Activated CD4-positive, alpha-beta T cell treated with anti-CD3 and anti-CD28 coated beads, Interleukin-2, amount 50 U/mL, for 24 hours (primary cell): ENCODE data around the gene ABCB11.
"Not testable (repeated sequence)": the region's sequence is repeated elsewhere in the genome, so short reads cannot be mapped to it uniquely, and the experiment has no call there.

ENCODE experiments used
- DNase-seq, 2 donors: peaks; one replicate each; pipeline ENCODE4 v3.0.0-alpha.2; 2020; ENCODE audit warnings: low read depth in 1 of 2, low spot score in 1 of 2

ABCB11 gene

DNA sequence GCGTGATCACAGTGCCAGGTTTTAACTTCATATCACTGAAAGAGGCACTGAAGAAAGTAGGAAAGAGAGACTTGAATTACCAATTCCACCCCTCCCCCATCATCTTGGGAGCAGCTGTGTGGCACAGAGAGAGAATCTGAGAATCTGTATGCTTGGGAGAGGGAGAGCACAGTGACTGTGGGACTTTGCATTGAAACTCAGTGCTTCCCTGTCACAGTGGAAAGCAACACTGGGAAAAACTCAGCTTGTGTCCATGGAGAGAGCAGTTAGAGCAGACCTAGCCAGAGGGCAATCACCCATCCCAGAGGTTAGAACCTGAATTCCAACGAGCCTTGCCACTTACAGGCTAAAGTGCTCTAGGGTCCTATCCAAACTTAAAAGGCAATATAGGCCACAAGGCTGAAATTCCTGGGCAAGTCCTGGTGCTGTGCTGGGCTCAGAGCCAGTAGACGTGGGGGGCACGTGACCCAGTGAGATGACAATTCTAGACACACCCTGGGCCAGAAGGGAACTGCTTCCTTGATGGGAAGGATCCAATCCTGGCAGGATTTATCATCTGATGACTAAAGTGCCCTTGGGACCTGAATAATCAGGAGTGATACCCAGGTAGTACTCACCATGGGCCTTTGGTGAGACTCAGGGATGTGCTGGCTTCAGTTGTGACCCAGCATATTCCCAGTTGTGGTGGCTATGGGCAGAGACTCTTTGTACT lies 15.5 kb upstream of the ABCB11 start:
- no peak for DNase-seq

DNA sequence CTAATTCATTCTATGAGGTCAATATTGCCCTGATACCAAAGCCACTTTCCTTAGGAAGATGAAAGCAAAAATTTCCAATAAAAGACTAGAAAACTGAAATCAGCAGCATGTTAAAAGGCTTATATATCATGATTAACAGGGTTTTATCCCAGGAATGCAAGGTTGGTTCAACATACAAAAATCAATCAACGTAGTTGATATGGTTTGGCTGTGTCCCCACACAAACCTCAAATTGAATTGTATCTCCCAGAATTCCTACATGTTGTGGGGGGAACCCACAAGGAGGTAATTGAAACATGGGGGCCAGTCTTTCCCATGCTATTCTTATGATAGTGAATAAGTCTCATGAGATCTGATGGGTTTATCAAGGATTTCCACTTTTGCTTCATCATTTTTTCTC lies 11.7 kb upstream of the ABCB11 start:
- no peak for DNase-seq

DNA sequence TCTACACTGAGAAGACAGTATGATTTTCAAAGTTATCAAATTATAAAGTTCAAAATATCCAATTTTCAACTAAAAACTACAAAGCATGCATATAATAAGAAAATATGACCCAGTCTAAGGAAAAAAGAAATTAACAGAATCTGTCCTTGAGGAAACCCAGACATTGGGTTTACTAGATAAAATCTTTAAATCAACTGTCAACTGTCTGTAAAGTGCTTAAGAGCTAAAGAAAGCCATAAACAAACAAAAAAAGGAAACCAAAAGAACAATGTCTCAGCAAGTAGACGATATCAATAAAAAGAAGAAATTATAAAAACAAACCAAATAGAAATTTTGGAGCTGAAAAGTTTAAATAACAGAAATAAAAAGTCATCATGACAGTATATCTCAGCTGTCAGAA lies 10.5 kb upstream of the ABCB11 start:
- DNase-seq: no peak

DNA sequence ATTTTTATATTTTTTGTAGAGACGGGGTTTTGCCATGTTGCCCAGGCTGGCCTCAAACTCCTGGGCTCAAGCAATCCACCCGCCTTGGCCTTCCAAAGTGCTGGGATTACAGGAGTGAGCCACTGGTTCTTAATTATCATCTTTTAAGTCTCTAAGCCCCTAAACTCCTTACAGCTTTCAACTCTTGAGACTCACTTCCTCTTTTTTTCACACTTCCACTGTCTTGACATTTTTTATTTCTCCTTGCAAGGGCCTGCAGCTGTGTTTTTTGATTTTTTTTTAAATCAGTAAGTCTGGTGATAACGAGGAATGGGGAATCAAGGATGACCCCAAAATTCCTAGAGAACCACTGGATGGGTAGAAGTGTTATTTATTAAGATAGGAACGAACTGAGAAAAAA lies 8.6 kb upstream of the ABCB11 start:
- no peak for DNase-seq

DNA sequence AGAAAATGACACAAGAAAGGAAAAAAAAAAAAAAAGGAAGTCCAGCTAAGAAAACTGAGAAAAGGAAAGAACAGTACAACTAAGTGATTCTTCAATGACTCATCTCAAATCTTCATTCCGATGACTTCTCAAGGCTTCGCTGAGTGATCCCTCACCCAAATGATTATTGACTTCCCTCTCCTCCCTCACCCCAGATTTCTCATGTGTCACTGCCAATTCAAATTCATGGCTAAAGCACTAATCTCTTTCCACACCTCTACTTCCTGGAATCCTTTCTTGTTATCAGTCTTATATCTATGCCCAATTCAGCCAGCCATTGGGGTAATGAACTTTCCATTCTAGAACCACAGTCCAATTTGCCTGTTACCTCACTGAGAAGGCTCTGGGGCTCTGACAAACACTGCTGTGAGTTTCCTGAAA lies 7.2 kb upstream of the ABCB11 start:
- DNase-seq: no peak

DNA sequence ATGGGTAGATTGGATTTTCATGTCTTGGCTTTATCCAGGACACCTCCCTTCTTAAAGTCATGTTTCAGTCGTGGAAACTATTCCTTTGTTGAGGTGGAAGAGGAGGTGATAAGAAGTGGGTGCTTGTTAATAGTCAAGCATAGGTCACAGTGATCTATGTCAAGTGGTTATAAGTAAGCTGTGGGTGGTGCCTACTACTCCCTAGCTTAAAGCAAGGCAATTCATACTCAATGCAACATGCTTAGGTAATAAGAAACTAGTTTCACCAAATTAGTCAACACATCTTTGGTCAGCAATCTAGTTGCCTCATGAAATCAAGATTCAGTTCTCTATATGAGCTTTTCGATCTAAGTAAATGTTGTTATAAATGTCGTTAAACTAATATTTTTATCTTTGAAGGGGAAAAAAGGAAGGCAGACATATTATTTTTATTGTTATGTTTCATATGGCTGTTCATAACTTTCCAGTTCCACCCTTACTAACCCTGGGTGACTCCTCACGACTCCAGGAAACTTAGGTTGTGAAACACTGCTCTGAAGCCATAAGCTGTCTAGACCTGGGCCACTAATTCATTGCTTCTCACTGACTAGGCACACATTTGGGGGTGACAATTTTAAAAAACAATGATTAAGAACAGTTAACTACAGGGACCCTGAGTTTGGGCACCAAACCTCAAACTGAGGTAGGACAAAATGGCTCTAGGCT lies 5.8 kb upstream of the ABCB11 start:
- DNase-seq: no peak

DNA sequence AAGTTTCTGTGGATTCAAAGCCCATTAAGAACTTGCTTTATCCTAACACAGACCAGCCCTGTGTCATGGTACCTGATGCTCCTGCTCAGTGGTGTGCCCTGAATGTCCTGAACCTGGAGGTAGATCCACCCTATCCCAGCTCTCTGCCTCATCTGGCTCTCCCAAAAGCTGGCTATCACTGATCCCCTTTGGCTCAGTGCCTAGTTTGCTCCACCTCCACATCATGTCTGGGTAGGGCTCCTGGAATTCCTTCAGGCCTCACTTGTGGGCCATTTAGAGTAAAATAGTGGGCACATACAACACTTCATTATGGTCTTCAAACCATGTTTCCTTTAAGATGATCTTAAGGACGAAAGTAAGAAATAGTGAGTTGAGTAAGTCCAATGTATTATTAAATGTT lies 4.8 kb upstream of the ABCB11 start:
- no peak for DNase-seq

DNA sequence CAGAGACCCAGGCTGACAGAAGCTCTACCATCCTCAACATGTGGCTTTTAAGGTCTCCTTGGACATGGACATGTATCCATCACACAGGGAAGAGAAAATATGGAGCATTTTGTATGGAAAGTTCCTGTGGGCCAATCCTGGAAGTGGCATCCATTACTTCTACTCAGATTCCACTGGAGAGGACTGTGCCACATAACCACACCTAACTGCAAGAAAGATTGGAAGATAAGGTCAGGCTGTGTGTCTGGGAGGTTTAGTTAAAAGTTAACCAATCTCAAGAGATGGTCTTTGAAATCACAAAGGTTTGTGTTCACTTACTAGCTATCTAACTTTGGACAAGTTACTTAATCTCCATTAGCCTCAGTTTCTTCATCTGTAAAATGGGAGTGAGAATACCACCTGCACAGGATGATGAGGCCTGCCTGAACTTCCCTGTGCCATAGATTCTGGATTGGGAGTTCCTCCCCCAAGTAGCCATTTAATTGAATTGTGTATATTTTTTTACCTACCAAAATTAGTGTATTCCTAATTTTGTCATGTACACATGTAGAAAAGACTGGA lies 3.9 kb upstream of the ABCB11 start:
- no peak for DNase-seq

DNA sequence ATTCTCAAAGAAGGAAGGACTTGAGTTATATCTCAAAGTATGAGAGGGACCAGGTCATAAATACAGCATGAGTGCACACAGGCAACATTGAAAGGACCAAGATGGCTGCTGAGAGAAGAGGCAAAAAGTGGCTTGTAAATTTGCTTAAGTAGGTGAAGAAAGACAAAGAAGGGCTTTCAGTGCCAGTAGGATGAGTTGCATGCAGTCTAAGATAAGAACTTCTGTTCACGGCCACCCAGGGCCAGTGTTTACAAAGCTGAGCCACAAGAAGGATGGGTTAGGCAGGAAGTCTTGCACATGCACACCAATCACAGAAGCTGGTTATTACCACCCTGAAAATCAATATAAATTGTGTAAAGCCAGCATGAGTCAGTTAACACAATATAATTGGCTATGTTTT lies 3.1 kb upstream of the ABCB11 start:
- no peak for DNase-seq

DNA sequence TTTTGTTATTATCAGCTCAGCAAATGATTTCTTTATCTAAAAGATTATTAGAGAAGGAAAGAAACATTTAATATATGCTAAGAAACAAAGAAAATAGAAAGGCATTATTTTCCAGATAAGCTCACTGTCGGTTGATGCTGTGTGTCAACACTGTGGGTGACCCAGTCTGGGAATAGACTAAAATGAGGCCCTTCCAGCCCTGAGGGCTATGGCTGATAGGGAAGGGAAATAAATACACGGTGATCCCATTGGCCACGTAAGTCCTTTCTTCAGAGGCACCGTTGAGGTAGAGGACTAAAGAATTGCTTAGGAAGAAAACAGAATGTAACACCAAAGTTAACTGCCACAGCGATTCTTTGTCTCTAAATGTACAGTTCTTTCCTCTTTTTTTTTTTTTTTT lies 1.8 kb downstream of the ABCB11 start:
- no peak for DNase-seq

DNA sequence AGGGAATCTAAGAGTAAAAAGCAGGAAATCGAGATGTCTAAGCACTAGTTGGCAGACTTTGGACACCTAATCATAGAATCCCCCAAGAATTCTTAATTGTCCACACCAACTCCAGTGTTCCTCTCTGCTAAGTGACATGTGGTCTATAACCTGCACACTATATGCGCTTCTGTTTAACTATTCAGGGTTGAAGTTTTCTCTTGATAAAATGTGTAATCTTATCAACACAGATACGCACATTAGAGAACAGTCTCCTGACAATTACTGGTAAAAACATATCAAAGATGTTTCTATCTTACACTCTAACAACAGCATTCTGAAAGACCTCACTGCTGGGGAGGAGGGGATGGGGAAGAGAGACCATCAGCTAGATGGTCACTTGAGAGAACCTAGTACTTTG lies 3.9 kb downstream of the ABCB11 start:
- DNase-seq: no peak

DNA sequence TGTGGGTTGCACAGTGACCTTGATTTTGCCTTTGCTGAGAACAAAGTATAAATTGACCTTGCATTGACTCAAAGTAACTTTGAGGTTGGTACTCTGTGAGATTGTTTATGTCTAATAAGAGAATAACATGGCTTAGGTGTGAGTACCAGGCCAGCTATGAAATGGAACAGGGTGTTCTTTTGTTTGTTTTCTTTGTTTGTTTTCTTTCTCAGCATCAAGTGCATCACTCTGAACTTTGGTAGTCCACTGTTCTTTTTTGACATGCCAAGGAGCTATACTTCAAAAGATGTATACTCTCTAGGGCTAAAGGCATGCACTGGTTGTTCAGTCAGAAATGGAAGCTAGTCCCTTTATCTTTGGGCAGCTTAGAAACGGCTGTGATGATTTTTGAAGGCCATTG lies 5.1 kb downstream of the ABCB11 start:
- no peak for DNase-seq

DNA sequence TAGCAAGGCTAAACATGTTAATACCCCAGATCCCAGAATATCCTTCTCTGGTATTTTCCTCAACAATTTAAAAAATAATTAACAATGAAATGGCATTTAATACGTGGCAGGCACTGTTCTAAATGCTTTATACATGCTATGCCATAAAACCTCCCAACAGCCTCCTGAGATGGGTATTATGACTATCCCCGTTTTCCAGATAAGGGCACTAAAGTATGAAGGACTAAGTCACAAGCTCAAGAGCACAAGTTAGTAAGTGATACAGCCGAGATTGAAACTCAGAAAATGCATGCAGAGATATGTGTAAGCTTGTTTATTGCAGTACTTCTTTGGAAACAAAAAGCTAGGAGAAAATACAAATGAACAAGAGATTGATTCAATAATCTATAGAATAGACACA lies 8.0 kb downstream of the ABCB11 start:
- no peak for DNase-seq

DNA sequence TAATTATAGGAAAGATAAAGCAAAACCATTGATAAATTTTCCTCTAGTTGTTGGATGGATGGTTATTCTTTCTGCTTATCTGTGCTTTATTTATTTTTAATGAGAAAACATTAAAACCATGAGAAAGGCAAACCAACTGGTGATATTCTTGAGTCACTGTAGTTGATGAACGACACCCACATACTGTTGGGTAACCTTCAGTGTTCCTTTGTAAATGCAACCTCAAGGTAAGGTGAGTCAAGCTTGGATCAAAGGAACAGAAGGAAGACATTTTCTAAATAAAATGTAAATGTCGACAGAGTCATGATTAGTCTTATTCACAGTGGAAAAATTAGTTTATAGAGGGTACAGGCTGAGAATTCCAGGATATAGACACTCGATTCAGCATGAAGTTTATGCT lies 12.7 kb downstream of the ABCB11 start:
- no peak for DNase-seq

DNA sequence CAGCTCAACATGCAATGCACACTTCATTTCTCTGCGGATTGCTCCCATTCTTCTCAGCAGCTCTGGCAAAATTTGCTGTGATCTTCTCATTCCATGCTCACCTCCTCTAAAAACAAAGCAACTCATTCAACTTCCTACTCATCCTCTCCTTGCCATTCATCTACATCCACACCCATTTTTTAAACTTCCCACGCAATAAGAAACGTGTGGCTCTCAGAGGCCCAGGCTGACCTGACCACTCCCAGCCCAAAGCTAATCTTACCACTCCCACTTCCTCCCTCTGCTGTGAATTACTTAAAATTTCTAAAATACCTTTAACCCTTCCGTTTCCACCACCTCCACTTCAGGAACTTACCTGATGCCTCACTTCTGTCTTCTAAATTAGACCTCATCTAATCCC lies 15.2 kb downstream of the ABCB11 start:
- no peak for DNase-seq

DNA sequence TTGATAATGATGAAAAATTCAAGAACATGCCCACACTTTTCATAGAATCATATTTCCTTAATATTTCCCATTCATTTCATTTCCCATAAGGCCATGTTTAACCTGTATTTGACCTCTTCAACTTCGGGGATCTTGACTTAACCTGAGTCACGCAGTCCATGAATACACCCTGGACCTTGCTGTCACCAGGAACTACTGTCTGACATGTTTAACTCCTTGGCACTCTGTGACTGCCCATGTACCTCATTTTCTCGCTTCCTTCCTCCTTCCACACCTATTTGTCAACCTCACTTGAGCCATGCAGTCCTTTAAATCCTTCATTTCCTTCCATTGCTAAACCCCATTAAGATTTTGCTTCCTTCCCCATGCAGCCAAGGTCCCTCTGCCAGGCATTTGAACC lies 16.3 kb downstream of the ABCB11 start:
- no peak for DNase-seq

DNA sequence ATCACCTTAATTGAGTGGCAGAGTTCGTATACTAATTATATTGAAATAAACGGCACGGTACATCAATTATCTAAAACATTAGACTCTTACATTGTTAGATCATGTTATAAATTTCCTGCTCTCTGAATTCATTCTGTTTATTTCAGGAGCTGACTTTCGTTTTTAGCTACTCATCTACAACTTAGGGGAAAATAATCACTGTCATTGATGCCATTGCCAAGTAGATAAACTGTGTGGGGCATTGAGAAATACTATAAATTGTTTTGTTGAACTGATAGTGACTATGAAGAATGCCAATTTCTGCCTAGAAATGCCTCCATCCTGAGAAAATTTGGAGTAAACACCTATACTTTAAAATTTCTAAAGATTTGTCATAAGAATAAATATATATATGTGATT lies 17.5 kb downstream of the ABCB11 start:
- no peak for DNase-seq

DNA sequence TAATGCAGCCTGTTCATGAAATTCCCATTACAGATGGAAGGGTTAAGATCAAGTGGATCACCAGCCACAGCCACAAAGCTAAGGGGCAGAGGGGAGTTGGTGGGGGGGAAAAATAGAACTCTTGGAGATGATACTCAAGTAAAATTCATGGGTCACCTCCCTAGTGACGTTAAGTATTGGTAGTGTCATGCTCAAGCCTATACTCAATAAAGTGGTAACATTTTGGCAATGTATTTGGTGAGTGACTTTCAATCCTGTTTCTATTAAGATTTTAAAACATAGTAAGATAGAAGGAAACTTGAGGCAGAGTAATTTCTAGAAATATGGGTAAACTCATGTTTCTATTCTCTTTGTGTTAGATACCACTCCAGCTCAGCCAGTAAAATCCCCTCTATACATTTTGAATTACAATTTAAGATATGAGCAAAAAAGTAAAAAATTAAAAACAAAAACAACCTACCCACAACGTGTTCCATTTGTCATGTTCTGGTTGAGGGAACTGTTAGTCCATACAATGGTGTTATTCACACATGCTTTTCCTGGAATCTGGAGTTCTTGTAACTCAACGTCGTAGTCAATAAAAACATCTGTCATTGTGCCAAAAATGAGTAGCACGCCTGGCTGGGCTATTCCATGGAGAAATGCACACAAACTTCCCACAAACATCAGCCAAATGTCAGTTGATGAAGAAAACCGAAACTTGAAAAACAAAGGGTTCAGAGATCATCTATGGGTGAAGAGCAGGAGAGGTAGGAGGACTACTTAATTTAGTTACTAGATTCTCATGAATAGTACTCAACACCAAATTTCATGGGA lies 18.1 kb downstream of the ABCB11 start:
- DNase-seq: no peak

DNA sequence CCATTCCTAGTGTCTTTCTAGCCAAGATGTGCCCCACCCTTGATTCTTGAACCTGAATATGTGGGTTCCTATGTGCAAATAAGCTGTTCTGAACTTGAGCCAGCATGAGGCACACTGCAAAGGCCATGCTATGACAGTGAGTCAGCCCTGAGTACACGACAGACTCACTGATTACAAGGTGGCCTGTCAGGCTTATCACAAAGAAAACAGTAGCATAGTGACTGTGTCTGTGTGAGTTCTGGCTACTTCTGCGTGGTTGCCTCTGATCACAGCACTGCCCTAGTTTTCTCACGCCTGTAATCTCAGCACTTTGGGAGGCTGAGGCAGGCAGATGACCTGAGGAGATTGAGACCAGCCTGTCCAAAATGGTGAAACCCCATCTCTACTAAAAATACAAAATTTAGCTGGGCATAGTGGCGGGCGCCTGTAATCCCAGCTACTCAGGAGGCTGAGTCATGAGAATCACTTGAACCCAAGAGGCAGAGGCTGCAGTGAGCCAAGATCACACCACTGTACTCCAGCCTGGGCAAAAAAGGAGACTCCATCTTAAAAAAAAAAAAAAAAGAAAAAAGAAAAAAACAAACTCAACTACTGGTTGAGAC lies 18.8 kb downstream of the ABCB11 start:
- not testable (repeated sequence) for DNase-seq

DNA sequence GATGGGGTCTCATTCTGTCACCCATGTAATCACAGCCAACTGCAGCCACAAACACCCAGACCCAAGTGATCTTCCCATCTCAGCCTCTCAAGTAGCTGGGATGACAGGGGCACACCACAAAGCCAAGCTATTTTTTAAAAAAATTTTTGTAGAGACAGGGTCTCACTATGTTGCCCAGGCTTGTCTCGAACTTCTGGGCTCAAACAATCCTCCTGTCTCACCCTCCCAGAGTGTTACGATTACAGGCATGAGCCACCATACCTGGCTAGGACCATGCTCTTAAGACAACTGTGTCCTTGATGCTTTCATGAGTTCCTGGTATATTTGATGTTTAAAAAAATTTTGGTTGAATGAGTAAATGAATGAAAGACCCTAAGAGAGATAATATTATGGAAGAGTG lies 19.4 kb downstream of the ABCB11 start:
- DNase-seq: no peak

DNA sequence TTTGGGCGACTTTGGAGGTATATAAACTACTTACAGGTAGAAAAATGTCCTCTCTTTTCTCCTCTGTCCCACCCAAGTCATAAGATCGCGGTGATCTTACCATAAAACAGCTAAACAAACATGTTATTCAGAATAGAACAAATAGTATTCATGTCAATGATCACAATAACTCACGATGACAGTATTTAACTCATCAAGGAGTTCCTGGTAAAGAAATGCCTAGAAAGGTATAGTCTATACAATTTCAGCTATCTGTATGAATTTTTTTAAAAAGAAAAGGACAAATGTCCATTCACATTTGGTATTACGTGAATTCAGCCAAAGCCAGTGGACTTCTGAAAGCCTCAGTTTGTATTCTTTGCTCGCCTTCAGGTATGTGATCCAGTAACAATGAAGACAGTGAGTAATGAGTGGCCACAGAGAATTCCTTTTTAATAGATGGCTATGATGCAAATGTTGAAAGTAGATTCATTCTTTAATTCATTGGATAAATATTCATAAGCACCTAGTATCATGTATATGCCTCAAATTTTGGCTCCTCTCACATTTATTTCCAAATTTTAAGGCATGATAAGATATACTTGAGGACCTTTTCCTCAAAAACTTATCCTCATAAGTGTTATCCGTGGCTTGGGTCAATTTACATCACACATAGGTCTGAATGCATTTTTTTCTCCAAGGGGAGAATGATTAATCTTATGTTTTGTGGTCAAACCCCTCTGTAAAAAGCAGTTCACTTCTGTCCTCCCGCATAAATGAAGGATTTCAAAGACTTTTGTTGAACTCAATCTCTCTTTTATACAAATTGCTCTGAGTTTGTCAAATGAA lies 20.3 kb downstream of the ABCB11 start:
- no peak for DNase-seq
